Measurements from ENCODE around the gene KATNAL1. TPM values are rescaled to one million over a fixed set of nuclear protein-coding genes. Genes with fewer than 3 reads are reported as not detected.
"Not testable (repeated sequence)": the region's sequence is repeated elsewhere in the genome, so short reads cannot be mapped to it uniquely, and the experiment has no call there.

Gene KATNAL1
- total and polyA plus RNA-seq, 4 donors: 2.4 to 20.5 (median 9.3) TPM

GRCh38 chr13:30294004-30294403 lies 13.3 kb downstream of the KATNAL1 start:
- ATAC-seq (ENCODE audit: insufficient read depth, low FRiP score): peak; percentile 64

GRCh38 chr13:30292325-30292724 lies 15.0 kb downstream of the KATNAL1 start:
- Histone ChIP-seq H3K36me3 (ENCODE audit: control insufficient read depth in 4 of 4, insufficient read depth in 4 of 4, low read length in 4 of 4) (no peaks in the 10 kb centered on the region), H3K4me3 (no peak overlapping the region), H3K27ac (ENCODE audit: low read depth in 1 of 2, low read length in 1 of 2) (no peak overlapping the region), H3K9ac (ENCODE audit: insufficient read depth in 1 of 2, low read length in 2 of 2) (no peak overlapping the region), H3K27me3 (ENCODE audit: control insufficient read depth in 3 of 3, insufficient read depth in 3 of 3, low read length in 2 of 3) (no peaks in the 10 kb centered on the region), H3K9me3 (ENCODE audit: control insufficient read depth in 4 of 4, insufficient read depth in 3 of 4, low read length in 3 of 4) (no peaks in the 10 kb centered on the region), H3K4me1 (ENCODE audit: control insufficient read depth in 5 of 5, insufficient read depth in 5 of 5, low read length in 5 of 5) (peaks cover 0 to 19% (median 7%) of the 10 kb centered on the region in 5 donors)
- no peak for TF ChIP-seq CTCF (IDR thresholded peaks at IDR 0.05; ENCODE audit: control extremely low read depth, extremely low read depth)
- no peak for ATAC-seq (ENCODE audit: insufficient read depth, low FRiP score)
- DNase-seq: no peak

More at GRCh38 chr13:30294004-30294403, 13.3 kb downstream of the KATNAL1 start:
- 68 to 80% methylated on average over 3 of the region's 3 CpGs for WGBS, 2 donors
- H3K27ac ChIP-seq (ENCODE audit: low read depth in 1 of 2, low read length in 1 of 2): no peak overlapping the region
- no peaks in the 10 kb centered on the region for H3K36me3 ChIP-seq (ENCODE audit: control insufficient read depth in 4 of 4, insufficient read depth in 4 of 4, low read length in 4 of 4)
- H3K9me3 ChIP-seq (ENCODE audit: control insufficient read depth in 4 of 4, insufficient read depth in 3 of 4, low read length in 3 of 4): no peaks in the 10 kb centered on the region
- DNase-seq: no peak
- no peak overlapping the region for H3K4me3 ChIP-seq
- peaks cover 0 to 19% (median 6%) of the 10 kb centered on the region in 5 donors for H3K4me1 ChIP-seq (ENCODE audit: control insufficient read depth in 5 of 5, insufficient read depth in 5 of 5, low read length in 5 of 5)
- TF ChIP-seq CTCF (IDR thresholded peaks at IDR 0.05; ENCODE audit: control extremely low read depth, extremely low read depth): no peak
- H3K27me3 ChIP-seq (ENCODE audit: control insufficient read depth in 3 of 3, insufficient read depth in 3 of 3, low read length in 2 of 3): no peaks in the 10 kb centered on the region
- no peak overlapping the region for H3K9ac ChIP-seq (ENCODE audit: insufficient read depth in 1 of 2, low read length in 2 of 2)

- TF ChIP-seq CTCF (IDR thresholded peaks at IDR 0.05; ENCODE audit: control extremely low read depth, extremely low read depth): no peak
- no peak overlapping the region for H3K27ac ChIP-seq (ENCODE audit: low read depth in 1 of 2, low read length in 1 of 2)
These were observed 16.4 kb downstream of the KATNAL1 start for GRCh38 chr13:30290812-30291436.

GRCh38 chr13:30289533-30289932 lies 17.8 kb downstream of the KATNAL1 start:
- peak in 2 of 3 donors; percentile 48 to 67 for DNase-seq
- ATAC-seq (ENCODE audit: insufficient read depth, low FRiP score): no peak
- Histone ChIP-seq H3K9ac (ENCODE audit: insufficient read depth in 1 of 2, low read length in 2 of 2) (no peak overlapping the region), H3K4me1 (ENCODE audit: control insufficient read depth in 5 of 5, insufficient read depth in 5 of 5, low read length in 5 of 5) (peaks cover 0 to 19% (median 7%) of the 10 kb centered on the region in 5 donors), H3K36me3 (ENCODE audit: control insufficient read depth in 4 of 4, insufficient read depth in 4 of 4, low read length in 4 of 4) (no peaks in the 10 kb centered on the region), H3K9me3 (ENCODE audit: control insufficient read depth in 4 of 4, insufficient read depth in 3 of 4, low read length in 3 of 4) (no peaks in the 10 kb centered on the region), H3K27me3 (ENCODE audit: control insufficient read depth in 3 of 3, insufficient read depth in 3 of 3, low read length in 2 of 3) (no peaks in the 10 kb centered on the region), H3K4me3 (no peak overlapping the region), H3K27ac (ENCODE audit: low read depth in 1 of 2, low read length in 1 of 2) (no peak overlapping the region)
- no peak for TF ChIP-seq CTCF (IDR thresholded peaks at IDR 0.05; ENCODE audit: control extremely low read depth, extremely low read depth)

More at GRCh38 chr13:30290812-30291436, 16.4 kb downstream of the KATNAL1 start:
- H3K4me1 ChIP-seq (ENCODE audit: control insufficient read depth in 5 of 5, insufficient read depth in 5 of 5, low read length in 5 of 5): peaks cover 0 to 19% (median 7%) of the 10 kb centered on the region in 5 donors
- H3K9ac ChIP-seq (ENCODE audit: insufficient read depth in 1 of 2, low read length in 2 of 2): no peak overlapping the region
- H3K9me3 ChIP-seq (ENCODE audit: control insufficient read depth in 4 of 4, insufficient read depth in 3 of 4, low read length in 3 of 4): no peaks in the 10 kb centered on the region
- H3K27me3 ChIP-seq (ENCODE audit: control insufficient read depth in 3 of 3, insufficient read depth in 3 of 3, low read length in 2 of 3): no peaks in the 10 kb centered on the region
- H3K36me3 ChIP-seq (ENCODE audit: control insufficient read depth in 4 of 4, insufficient read depth in 4 of 4, low read length in 4 of 4): no peaks in the 10 kb centered on the region
- DNase-seq: peak in 2 of 3 donors; percentile 16 to 25
- no peak overlapping the region for H3K4me3 ChIP-seq
- 75 to 82% methylated on average over 4 of the region's 4 CpGs for WGBS, 2 donors
- ATAC-seq (ENCODE audit: insufficient read depth, low FRiP score): no peak

GRCh38 chr13:30286059-30286458 lies 21.3 kb downstream of the KATNAL1 start:
- H3K36me3 ChIP-seq (ENCODE audit: control insufficient read depth in 4 of 4, insufficient read depth in 4 of 4, low read length in 4 of 4): not testable (repeated sequence)
- 96% methylated on average over 2 of the region's 2 CpGs for WGBS, 2 donors

More at GRCh38 chr13:30286059-30286458, 21.3 kb downstream of the KATNAL1 start:
- peaks cover 0 to 19% (median 4%) of the 10 kb centered on the region in 5 donors for H3K4me1 ChIP-seq (ENCODE audit: control insufficient read depth in 5 of 5, insufficient read depth in 5 of 5, low read length in 5 of 5)
- not testable (repeated sequence) for H3K4me3 ChIP-seq; H3K9me3 ChIP-seq (ENCODE audit: control insufficient read depth in 4 of 4, insufficient read depth in 3 of 4, low read length in 3 of 4); H3K27ac ChIP-seq (ENCODE audit: low read depth in 1 of 2, low read length in 1 of 2); DNase-seq; ATAC-seq (ENCODE audit: insufficient read depth, low FRiP score); H3K27me3 ChIP-seq (ENCODE audit: control insufficient read depth in 3 of 3, insufficient read depth in 3 of 3, low read length in 2 of 3); H3K9ac ChIP-seq (ENCODE audit: insufficient read depth in 1 of 2, low read length in 2 of 2)

All from lung (tissue), 12 donors.